ENCODE data around the gene CAMSAP1.
A peak's percentile ranks its signal among the peaks of the same experiment; 100 is the strongest.

The CAMSAP1 gene

GRCh38 chr9:135878528-135879236 is 28.7 kb downstream of the CAMSAP1 start:
- DNase-seq: no peak

DNA sequence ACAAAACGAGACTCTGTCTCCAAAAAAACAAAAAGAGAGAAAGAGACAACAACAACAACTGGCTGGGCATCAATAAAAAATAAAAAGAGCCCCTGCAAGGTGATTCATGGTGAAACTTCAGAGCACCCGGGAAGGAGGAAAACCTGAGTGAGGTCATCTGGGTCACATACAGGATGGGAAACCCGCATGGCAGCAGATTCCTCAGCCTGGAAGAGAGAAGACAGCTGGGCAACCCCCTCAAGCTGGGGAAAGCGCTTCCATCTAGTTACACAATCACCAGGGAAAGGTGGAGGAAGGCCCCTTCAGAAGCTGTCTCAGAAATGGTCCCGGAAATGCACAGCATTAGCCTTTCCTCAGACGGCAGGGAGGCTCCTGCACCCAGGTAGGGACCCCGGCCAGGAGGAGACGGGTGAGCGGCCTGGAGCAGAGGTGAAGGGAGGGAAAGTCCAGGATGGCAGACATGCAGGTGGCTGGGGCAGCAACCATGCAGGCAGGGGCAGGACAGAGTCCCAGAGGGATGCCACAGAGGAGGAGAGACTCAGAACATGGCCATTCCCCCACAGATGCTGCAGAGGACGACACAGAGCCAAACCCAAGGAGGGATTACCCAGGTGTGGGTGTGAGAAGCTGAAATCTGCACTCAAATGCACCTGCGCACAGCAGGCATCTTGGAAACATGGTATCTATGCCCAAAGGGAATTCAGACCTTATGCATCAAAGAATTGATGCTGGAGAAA is 29.4 kb downstream of the CAMSAP1 start:
- no peak for DNase-seq

GRCh38 chr9:135876936-135877335 is 30.4 kb downstream of the CAMSAP1 start:
- DNase-seq: no peak

- no peak for DNase-seq
Measured at GRCh38 chr9:135874859-135875258, 32.5 kb downstream of the CAMSAP1 start.

DNA sequence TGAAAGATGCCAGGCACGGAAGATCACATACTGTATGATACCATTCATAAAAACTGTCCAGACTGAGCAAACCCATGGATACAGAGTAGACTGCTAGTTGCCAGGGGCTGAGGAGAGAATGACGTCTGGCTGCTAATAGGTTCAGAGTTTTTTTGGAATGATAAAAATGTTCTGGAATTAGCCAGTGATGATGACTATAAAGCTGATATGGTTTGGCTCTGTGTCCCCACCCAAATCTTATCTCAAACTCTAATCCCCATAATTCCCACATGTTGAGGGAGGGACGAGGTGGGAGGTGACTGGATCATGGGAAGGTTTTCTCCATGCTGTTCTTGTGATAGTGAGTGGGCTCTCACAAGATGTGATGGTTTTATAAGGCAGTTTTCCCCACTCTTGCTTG is 37.4 kb downstream of the CAMSAP1 start:
- no peak for DNase-seq

GRCh38 chr9:135865531-135865930 is 41.8 kb downstream of the CAMSAP1 start:
- DNase-seq: no peak

DNA sequence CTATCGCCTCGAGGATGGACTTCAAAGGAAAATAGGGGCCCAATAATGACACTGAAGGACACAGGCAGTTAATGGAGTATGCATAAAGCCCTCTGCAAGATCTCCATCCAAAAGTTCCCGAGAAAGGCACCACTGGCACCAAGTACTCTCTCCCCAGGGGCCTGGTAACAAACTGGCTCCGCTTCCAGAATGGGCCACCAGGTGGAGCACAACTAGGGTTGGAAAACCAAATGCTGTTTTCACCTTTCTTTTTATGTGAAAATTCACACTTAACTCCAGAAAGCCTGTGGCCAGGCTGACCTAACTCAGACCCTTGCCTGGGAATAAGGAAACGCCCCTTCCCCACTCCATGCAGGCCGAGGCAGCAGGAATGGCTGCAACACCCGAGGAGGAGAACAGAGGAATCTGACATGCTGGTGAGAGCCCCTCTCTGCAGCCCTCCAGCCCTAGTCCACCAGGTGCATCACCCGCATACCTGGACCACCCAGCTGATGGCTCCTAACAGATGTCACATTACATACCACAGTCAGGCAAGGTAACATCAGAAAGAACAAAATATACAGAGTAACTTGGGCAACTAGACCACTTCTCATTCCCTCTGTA is 42.8 kb downstream of the CAMSAP1 start:
- DNase-seq: peak; percentile 80

DNA sequence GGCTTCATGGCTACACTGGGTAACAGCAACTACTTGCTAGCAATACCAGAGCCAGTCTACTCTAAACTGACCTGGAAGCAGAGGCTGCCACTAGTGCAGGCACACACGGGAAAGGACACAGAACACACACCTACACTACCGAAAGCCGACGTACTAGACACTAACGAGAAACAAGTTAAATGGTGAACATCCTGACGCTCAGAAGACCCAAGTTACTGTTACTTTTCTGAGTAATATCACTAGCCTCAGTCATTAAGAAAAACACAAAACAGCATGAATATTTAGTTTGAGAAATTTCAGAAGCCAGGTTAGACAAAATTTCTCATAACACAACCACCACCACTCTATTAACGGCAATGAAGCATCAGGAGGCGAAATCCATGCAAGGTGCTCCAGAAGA is 44.5 kb downstream of the CAMSAP1 start:
- DNase-seq: no peak

GRCh38 chr9:135858491-135859185 is 48.7 kb downstream of the CAMSAP1 start:
- DNase-seq: no peak

GRCh38 chr9:135857843-135858242 is 49.5 kb downstream of the CAMSAP1 start:
- no peak for DNase-seq

DNA sequence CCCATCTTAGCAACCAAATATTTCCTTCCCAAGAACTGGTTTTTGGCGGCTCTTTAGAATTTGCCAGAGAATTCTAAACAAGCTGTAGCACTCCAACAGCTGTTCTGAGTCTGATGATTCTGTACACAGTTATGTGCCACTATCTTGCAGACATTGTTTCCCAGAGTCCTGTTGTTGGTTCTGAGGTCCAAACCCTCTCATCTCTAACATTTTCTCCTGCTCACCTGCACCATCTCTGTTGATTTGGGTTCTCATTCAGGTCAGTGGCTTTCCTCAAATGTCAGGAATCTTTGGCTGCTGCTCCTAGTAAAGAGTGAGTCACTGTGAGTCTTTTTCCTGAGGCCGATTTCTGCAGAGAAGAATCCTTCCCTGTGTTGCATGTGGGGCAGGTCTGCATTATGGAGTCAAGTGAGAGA is 50.0 kb downstream of the CAMSAP1 start:
- DNase-seq: no peak

DNA sequence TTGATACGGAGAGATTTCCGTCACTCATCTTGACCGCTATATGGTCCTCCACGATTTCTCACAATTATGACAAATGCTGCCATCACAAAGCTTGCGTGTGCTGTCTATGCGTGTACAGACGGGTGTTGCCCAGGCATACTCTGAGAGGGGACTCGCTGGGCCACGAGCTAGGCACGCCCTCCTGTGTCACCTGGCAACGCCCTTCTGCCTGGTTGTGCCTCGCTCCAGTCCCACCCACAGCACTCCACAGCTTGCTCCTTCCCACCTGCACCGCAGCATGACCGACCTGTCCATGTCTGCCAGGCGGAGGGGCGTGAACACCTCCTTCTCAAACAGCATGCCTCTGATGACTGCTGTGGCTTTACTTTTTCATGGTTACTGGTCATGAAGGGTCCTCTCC is 55.6 kb downstream of the CAMSAP1 start:
- no peak for DNase-seq

DNA sequence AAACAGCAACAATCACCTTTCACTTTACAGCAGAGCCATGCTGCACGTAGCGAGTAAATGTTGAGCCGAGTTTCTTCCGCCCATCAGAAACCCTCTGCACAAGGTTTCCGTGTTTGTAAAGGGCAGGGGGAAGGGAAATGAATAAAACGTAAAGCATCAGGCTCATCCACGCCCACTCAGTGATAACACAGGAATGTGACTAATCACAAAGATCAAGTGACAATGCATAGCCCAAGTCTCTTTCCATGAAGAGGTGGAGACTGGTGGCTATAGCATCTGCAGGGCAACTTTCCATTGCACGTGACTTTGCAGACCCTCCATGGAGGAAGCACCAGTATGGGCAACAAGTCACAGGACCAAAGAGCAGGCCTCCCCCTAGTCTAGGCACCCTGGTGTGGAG is 56.6 kb downstream of the CAMSAP1 start:
- DNase-seq: peak; percentile 17

GRCh38 chr9:135849181-135849580 is 58.2 kb downstream of the CAMSAP1 start:
- no peak for DNase-seq

DNA sequence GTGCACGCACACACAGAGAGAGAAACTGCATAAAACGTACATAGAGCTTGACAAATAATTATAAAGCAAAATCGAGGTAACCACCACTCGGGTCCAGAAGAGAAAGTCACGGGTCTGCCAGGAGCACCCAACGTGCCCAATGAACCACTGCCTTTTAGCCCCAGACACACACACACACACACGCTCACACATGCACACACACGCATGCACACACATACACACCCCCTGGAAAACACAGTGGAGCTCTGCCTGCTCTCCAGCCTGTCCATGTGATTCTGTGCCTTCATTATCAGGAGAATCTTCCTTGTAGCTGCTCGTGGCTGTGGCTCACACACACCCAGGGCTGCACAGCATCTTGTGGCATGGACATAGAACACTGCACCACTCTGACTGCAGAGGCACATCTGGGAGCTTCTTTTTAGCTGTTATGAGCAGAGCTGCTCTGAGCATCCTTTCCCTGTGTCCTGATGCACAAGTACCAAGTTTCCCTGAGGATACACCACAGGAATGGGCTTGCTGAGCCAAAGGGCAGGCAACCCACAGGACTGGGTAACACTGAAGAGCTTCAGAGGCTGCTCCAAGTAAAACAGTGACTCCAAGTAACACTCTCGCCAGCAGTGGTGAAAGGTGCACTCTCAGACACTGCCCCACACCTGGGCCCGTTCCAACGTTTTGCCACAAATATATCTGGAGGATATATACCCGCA is 58.9 kb downstream of the CAMSAP1 start:
- no peak for DNase-seq

GRCh38 chr9:135847833-135848232 is 59.5 kb downstream of the CAMSAP1 start:
- no peak for DNase-seq

- DNase-seq: no peak
Measured at GRCh38 chr9:135840539-135840938, 66.8 kb downstream of the CAMSAP1 start.

DNA sequence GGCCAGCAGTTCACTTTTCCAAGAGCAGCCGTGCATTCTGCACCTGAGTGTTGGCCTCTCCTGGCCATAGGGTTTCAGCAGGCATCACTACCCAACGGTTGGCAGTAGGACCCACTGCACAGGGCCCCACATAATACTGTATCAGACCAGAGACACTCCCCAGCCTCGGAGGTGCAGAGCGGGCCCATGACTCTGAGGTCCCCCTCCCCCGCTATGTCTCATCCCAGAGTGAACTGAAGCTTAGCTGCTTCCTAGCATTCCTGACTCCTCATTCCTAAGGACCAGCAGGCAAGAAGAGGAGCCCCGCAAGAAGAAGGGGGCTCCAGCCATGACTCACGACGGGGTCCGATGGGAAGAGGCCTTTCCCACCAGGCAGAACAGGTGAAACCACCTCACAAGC is 67.2 kb downstream of the CAMSAP1 start:
- DNase-seq: no peak

- DNase-seq: no peak
Measured at GRCh38 chr9:135839516-135839915, 67.8 kb downstream of the CAMSAP1 start.

DNA sequence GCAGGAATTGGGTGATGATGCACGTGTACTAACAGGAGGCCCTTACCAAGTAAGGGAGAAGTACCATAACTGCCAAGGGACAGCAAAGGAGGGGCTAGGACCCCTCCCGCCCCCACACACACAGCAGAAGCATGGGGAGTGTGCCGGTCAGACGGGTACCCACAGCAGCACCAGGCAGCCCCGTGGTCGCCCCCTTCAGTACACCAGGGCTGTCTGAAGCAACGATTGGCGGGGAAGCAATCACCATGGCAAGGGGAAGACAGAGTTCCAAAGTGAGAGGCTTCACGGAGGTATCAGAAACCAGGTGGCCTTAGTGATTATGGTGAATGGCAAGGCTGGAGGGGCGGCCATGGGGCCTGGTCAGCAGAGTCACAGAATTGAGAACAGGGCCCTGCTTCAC is 72.2 kb downstream of the CAMSAP1 start:
- no peak for DNase-seq

- DNase-seq: no peak
Measured at GRCh38 chr9:135833864-135834263, 73.5 kb downstream of the CAMSAP1 start.

- no peak for DNase-seq
Measured at GRCh38 chr9:135830496-135830895, 76.8 kb downstream of the CAMSAP1 start.

DNA sequence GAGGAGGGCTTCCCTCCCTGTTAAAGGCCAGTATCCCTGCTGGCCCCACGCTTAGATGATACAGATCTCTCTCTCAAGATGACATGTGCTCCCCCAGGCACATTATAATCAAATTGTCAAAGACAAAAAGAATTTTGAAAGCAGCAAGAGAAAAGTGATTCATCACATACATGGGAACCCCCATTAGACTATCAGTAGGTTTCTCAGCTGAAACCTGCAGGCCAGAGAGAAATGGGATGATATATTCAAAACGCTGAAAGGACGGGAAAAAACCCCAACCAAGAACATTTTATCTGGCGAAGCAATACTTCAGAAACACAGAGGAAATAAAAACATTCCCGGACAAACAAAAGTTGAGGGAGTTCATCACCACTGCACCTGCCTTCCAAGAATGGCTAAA is 78.7 kb downstream of the CAMSAP1 start:
- DNase-seq: no peak

All from activated naive CD4-positive, alpha-beta T cell treated with Interleukin-2 at 50 U/mL for 16 hours (primary cell).